GM18526 (cell line): ENCODE data around the gene WNT4.

ENCODE experiments used
- POLR2A ChIP-seq: IDR thresholded peaks from 3 replicates; pipeline ENCODE4 v1.6.1; 2011; ENCODE audit not compliant: insufficient read length; ENCODE audit errors: extremely low read depth

WNT4 gene

GRCh38 chr1:22089134-22089571 is 53.7 kb downstream of the WNT4 start:
- no peak for TF ChIP-seq POLR2A

GRCh38 chr1:22088331-22088730 is 54.6 kb downstream of the WNT4 start:
- TF ChIP-seq POLR2A = no peak

DNA sequence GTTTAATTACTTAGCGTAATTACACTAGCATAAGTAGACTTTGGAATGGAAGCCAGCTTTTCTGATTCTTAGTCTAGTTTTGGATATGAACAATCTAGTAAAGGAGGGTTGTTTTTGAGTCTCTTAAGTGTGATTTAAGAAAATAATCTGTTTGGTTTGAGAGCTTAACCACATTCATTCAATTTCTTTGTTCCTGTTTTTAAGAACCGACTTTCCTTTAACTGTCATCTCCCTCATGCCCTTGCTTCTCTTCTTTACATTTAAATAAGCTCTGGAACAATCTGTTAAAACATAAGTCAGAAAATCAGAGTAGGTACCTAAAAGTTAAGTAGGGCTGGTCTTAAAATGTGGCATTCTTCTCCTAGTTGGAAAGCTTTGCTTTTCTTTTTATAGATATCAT is 62.7 kb downstream of the WNT4 start:
- no peak for TF ChIP-seq POLR2A

GRCh38 chr1:22078133-22078532 is 64.8 kb downstream of the WNT4 start:
- no peak for TF ChIP-seq POLR2A

DNA sequence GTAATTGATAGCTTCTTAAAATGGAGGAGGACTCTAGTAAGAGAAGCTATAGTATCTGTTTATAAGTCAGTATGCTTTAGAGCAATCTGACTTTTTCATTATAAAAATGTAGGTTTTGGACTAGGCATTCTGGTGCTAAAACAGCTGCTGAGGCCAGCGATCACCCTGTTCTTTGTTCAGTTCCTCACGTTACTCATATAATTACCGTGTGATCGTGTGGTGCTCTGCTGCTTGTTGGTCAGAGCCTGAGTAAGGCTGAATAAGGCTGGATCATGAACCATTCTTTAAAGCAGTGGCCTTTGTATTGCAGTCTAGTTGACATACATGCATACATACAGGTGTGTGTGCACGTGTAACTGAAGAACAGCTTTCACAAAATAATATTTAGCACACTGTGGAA is 65.2 kb downstream of the WNT4 start:
- TF ChIP-seq POLR2A = no peak

DNA sequence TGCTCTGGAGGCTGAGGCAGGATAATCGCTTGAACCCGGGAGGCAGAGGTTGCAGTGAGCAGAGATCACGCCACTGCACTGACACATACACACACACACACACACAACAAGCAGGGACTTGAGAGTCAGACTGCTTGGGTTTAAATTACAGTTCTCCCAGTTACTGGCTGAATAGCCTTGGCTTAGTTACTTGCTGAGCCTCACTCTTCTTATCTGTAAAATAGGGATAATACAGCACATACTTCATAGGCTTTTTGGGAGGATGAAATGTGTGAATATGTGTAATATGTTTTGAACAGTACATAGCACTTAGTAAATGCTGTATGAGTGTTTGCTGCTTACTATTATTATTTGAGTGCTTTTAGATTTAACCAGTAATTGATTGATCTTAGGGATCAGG is 66.6 kb downstream of the WNT4 start:
- TF ChIP-seq POLR2A = no peak

- no peak for TF ChIP-seq POLR2A
Observed at GRCh38 chr1:22075718-22076117, 67.2 kb downstream of the WNT4 start.

GRCh38 chr1:22074803-22075202 is 68.1 kb downstream of the WNT4 start:
- no peak for TF ChIP-seq POLR2A

- TF ChIP-seq POLR2A = no peak
Observed at GRCh38 chr1:22071511-22071910, 71.4 kb downstream of the WNT4 start.
